DMS53 treated with DMSO at 0.1 percent for 48 hours (cell line): ENCODE results near the gene MTHFD1L.

ENCODE experiments used
- DNase-seq: peaks from one replicate; lab custom pipeline; 2025; ENCODE audit not compliant: unreplicated experiment; lab: John Stamatoyannopoulos, UW

MTHFD1L gene

GRCh38 chr6:151014404-151015100 is 149.1 kb downstream of the MTHFD1L start:
- peak; percentile 78 for DNase-seq

DNA sequence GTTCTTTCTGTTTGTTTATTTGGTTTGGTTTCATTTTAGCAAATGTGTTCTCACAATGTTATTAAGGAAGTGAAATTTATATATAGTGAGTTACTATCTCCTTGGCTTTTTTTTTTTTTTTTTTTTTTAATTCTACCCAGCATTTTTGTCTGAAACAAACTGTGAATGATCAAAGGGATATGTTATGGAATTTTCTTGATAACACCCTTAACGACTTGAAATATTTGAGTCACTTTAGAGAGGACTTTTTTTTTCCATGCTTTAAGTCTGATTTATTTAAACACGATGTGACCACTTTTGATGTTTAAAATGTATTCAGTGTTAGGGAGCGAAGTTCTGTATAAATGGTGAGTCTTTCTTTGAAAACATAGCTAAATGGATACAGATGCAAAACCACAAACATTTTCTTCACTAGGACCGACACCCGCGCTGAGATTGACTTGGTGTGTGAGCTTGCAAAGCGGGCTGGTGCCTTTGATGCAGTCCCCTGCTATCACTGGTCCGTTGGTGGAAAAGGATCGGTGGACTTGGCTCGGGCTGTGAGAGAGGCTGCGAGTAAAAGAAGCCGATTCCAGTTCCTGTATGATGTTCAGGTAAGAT is 149.7 kb downstream of the MTHFD1L start:
- DNase-seq, result no peak

DNA sequence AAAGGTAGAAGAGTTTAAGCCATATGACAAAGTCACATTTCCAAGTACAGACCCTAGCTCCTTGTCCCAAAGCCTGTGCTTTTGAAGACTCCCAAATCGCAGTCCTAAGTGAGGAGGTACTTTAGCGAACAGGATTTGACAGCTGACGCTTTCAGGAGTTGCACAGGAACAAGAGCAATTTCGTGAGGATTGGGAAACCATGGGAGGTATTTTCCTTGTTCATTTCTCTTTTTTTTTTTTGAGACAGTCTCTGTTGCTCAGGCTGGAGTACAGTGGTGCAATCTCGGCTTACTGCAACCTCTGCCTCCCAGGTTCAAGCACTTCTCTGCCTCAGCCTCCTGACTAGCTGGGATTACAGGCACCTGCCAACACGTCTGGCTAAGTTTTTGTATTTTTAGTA is 150.6 kb downstream of the MTHFD1L start:
- no peak for DNase-seq

DNA sequence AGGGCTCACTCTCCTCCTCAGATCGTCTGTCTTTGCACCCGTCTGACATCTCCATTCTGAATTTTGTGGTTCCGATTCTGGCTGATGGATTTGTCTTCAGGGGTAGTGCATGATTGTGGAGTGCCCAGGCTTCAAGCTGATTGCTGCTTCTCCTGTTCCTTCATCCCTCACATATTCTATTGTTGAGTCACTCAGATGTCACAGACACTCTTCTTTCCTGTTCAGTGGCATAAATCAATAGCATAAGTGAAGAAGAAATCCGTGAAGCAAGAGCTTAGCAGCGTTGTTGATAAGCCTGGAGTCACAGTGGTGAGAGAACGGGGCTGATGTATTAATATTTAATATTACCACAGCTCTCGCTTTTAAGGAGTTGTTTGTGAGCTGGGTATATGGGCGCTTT is 152.5 kb downstream of the MTHFD1L start:
- no peak for DNase-seq

- DNase-seq, result no peak
Observed at GRCh38 chr6:151018911-151019782, 153.6 kb downstream of the MTHFD1L start.

- no peak for DNase-seq
Observed at GRCh38 chr6:151021896-151022295, 156.4 kb downstream of the MTHFD1L start.

DNA sequence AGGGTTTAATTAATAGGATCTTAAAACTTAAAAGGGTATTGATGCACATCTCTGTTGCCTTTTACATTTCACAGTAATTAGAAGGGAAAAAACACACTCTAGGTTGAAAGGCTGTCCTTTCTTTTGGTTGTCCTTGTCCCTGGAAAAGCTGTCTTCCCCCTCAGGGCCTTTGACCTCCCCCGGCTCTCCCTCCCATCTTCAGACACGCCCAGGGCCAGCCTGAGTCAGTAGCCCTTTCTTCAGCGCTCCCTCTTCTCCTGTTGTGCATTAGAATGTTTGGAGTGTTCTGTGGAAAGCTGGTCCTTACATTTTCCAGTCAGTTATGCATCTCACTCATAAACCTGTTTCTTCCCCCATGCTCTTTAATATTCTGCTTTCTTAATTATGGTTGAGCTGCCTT is 157.0 kb downstream of the MTHFD1L start:
- no peak for DNase-seq

GRCh38 chr6:151023342-151023741 is 157.8 kb downstream of the MTHFD1L start:
- no peak for DNase-seq

GRCh38 chr6:151024597-151024996 is 159.1 kb downstream of the MTHFD1L start:
- no peak for DNase-seq

GRCh38 chr6:151025076-151025475 is 159.6 kb downstream of the MTHFD1L start:
- DNase-seq, result no peak

GRCh38 chr6:151026041-151026663 is 160.7 kb downstream of the MTHFD1L start:
- no peak for DNase-seq

DNA sequence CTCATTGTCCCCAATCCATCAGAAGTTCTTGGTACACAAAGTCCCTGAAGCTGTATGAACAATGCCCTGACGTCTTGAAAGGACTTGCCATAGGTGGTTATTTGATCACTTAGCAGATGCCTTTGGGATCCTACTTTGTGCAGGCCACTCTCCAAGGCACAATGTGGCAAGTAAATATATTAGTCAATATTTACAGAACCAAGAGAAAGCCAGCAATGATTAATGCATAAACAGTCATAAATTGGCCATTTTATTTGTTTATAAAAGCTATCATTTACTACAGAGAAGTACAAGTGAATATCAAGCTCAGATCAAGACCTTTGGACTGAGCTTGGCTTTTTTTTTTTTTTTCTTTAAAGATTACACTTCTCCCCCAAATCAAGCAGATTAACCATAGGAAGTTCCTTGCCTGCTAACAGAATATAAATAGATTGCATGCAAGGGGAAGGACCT is 161.8 kb downstream of the MTHFD1L start:
- DNase-seq, result peak; percentile 49

- DNase-seq, result no peak
Observed at GRCh38 chr6:151027936-151028838, 162.7 kb downstream of the MTHFD1L start.

- DNase-seq, result no peak
Observed at GRCh38 chr6:151029970-151030369, 164.5 kb downstream of the MTHFD1L start.

GRCh38 chr6:151032034-151032433 is 166.5 kb downstream of the MTHFD1L start:
- no peak for DNase-seq

- no peak for DNase-seq
Observed at GRCh38 chr6:151034825-151035781, 169.6 kb downstream of the MTHFD1L start.

GRCh38 chr6:151036211-151036721 is 170.8 kb downstream of the MTHFD1L start:
- DNase-seq, result peak; percentile 46

GRCh38 chr6:151036869-151037680 is 171.6 kb downstream of the MTHFD1L start:
- DNase-seq, result no peak
